ENCODE data around the gene RNF150. TPM values are rescaled to one million over a fixed set of nuclear protein-coding genes. Genes with fewer than 3 reads are reported as not detected.

Gene RNF150
- total and polyA plus RNA-seq, 2 of the 8 experiments (the other 6 are each of a cell fraction or from before 2014, with no cell fraction given): 3.4 to 4.8 TPM

DNA sequence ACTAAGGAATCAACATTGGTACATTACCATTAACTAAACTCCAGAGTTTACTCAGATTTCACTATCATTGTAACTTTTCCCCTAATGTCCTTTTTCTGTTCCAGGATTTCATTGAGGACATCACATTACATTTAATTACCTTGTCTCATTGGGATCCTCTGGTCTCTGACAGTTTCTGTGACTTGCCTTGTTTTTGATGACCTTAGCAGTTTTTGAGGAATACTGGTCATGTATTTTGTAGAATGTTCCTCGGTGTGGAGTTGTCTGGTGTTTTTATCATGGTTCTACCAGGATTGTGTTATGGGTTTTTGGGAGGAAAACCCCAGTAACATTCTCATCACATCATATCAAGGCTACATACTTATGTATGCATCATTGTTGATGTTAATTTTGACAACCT lies 281.5 kb downstream of the RNF150 start:
- no peak overlapping the region for H3K23ac ChIP-seq (ENCODE audit: insufficient read length)
- H3K27ac ChIP-seq (ENCODE audit: low read depth, low read length): no peak overlapping the region
- H3K79me2 ChIP-seq (ENCODE audit: control insufficient read depth in 1 of 2, insufficient read depth in 2 of 2, low read length in 2 of 2): no peaks in the 10 kb centered on the region
- H2BK5ac ChIP-seq (ENCODE audit: low read depth, low read length): no peak overlapping the region
- WGBS, 2 experiments (ENCODE audit: extremely low coverage in 1 of 2, insufficient coverage in 1 of 2, insufficient read length in 1 of 2, insufficient replicate concordance in 2 of 2, low coverage in 1 of 2, low lambda C conversion rate in 2 of 2, missing lambda C conversion rate in 1 of 2): 88% methylated on average over 1 of the region's 1 CpG; no CpG with 5 or more reads in 1 of the 2 experiments
- no peak overlapping the region for H4K91ac ChIP-seq (replicated peaks; ENCODE audit: insufficient read length, low read length)
- H4K20me1 ChIP-seq (replicated peaks in 1 of 2; ENCODE audit: control insufficient read depth in 1 of 2, insufficient read depth in 2 of 2, low read length in 2 of 2): no peaks in the 10 kb centered on the region
- no peak overlapping the region for H2AFZ ChIP-seq (ENCODE audit: low read length)
- no peak overlapping the region for H3K4ac ChIP-seq (replicated peaks; ENCODE audit: insufficient read length, low read depth, low read length)
- H3K36me3 ChIP-seq (ENCODE audit: control insufficient read depth in 2 of 4, insufficient read depth in 4 of 4, low read length in 3 of 4): no peaks in the 10 kb centered on the region
- TF ChIP-seq, protein P1, sequence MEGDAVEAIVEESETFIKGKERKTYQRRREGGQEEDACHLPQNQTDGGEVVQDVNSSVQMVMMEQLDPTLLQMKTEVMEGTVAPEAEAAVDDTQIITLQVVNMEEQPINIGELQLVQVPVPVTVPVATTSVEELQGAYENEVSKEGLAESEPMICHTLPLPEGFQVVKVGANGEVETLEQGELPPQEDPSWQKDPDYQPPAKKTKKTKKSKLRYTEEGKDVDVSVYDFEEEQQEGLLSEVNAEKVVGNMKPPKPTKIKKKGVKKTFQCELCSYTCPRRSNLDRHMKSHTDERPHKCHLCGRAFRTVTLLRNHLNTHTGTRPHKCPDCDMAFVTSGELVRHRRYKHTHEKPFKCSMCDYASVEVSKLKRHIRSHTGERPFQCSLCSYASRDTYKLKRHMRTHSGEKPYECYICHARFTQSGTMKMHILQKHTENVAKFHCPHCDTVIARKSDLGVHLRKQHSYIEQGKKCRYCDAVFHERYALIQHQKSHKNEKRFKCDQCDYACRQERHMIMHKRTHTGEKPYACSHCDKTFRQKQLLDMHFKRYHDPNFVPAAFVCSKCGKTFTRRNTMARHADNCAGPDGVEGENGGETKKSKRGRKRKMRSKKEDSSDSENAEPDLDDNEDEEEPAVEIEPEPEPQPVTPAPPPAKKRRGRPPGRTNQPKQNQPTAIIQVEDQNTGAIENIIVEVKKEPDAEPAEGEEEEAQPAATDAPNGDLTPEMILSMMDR (IDR thresholded peaks at IDR 0.05; ENCODE audit: control extremely low read depth in 1 of 3, insufficient read depth in 1 of 3, low read depth in 1 of 3, low read length in 3 of 3): no peak
- TF ChIP-seq MAFK (IDR thresholded peaks at IDR 0.05; ENCODE audit: low read depth, low read length): peak; percentile 53; the same call in 1 of the 2 replicates
- H2AK5ac ChIP-seq (ENCODE audit: low read depth, low read length): no peak overlapping the region
- peaks cover 0 to 3% (median under 1%) of the 10 kb centered on the region in 4 experiments; a peak in 2 of 7 replicates for H3K4me1 ChIP-seq (replicated peaks in 1 of 4; ENCODE audit: control insufficient read depth in 3 of 4, insufficient read depth in 4 of 4, low read length in 3 of 4)
- H3K79me1 ChIP-seq (ENCODE audit: low read depth, low read length): no peaks in the 10 kb centered on the region
- H3K4me3 ChIP-seq (ENCODE audit: extremely low read depth in 1 of 4, insufficient read depth in 2 of 4, low read depth in 3 of 4, low read length in 4 of 4): no peak overlapping the region
- no peak overlapping the region for H3K56ac ChIP-seq (replicated peaks; ENCODE audit: insufficient read length, low read depth, low read length)
- DNase-seq (ENCODE audit: low read depth in 1 of 2, low spot score in 2 of 2) (no peak), FAIRE-seq (no peak)
- no peak overlapping the region for H2BK120ac ChIP-seq (replicated peaks; ENCODE audit: low read depth, low read length)
- H4K5ac ChIP-seq (ENCODE audit: insufficient read length, low read depth, low read length): no peak overlapping the region
- no peak overlapping the region for H4K8ac ChIP-seq (ENCODE audit: extremely low read depth, insufficient read depth, low read length)
- no peaks in the 10 kb centered on the region for H3K9me3 ChIP-seq (ENCODE audit: insufficient read depth in 2 of 2, low read depth in 1 of 2, low read length in 1 of 2)
- H2BK20ac ChIP-seq (ENCODE audit: low read length): no peak overlapping the region
- no peak overlapping the region for H2BK15ac ChIP-seq (ENCODE audit: low read length)
- no peaks in the 10 kb centered on the region for H3K23me2 ChIP-seq (ENCODE audit: low read depth, low read length)
- H3K4me2 ChIP-seq (ENCODE audit: insufficient read depth in 1 of 2, low read depth in 2 of 2, low read length in 2 of 2): no peak overlapping the region
- H3K9ac ChIP-seq (replicated peaks in 1 of 4; ENCODE audit: extremely low read depth in 1 of 4, low read depth in 3 of 4, low read length in 3 of 4): no peak overlapping the region
- no peak overlapping the region for H3K14ac ChIP-seq (ENCODE audit: insufficient read length)
- ChIA-PET POLR2A (ENCODE audit: partially characterized antibody) (interaction anchor here (0.6 kb wide), 1 partner anchor 255 kb away, joined by 3 read pairs; no protein-coding TSS in a partner anchor), CTCF (ENCODE audit: partially characterized antibody) (interaction anchor here (0.7 to 3.2 kb wide), 22 partner anchors 8 to 501 kb away, joined by 3 to 17 read pairs (median 4); partner anchors contain the start of gene UCP1)
- H2BK12ac ChIP-seq (ENCODE audit: low read depth, low read length): no peak overlapping the region
- no peaks in the 10 kb centered on the region for H3K27me3 ChIP-seq (replicated peaks in 1 of 4; ENCODE audit: control insufficient read depth in 3 of 4, extremely low read depth in 1 of 4, insufficient read depth in 3 of 4, low read length in 3 of 4)
- H3K18ac ChIP-seq (ENCODE audit: extremely low read depth, low read length): no peak overlapping the region

Data from H1 (cell line).